HepG2 (cell line): ENCODE results near the gene COA3. TPM values are rescaled to one million over a fixed set of nuclear protein-coding genes. Genes with fewer than 3 reads are reported as not detected.

Source experiments
- IRF2 ChIP-seq: IDR thresholded peaks from 2 replicates; pipeline ENCODE4 v1.6.1; 2018; ENCODE audit warnings: missing genetic modification reagents, missing compliant biosample characterization
- ISX ChIP-seq: sonication (generic); formaldehyde crosslinking; conservative IDR thresholded peaks from 2 replicates; pipeline ENCODE4 v1.5.0; 2020; ENCODE audit warnings: missing genetic modification reagents
- JUND ChIP-seq: sonication (generic); formaldehyde crosslinking; IDR thresholded peaks from 2 replicates; pipeline ENCODE4 v1.8.0; 2022; ENCODE audit warnings: mild to moderate bottlenecking, missing genetic modification reagents
- KDM1A ChIP-seq: IDR thresholded peaks from 2 replicates; pipeline ENCODE4 v1.6.1; 2016; ENCODE audit warnings: missing compliant biosample characterization
- MZF1 ChIP-seq: sonication (generic); formaldehyde crosslinking; IDR thresholded peaks from 2 replicates; pipeline ENCODE4 v1.8.1; 2023; ENCODE audit warnings: mild to moderate bottlenecking, missing genetic modification reagents, borderline replicate concordance
- NFYB ChIP-seq: sonication (generic); formaldehyde crosslinking; IDR thresholded peaks from 2 replicates; pipeline ENCODE4 v1.4.0; 2020; ENCODE audit warnings: missing genetic modification reagents
- NKX3-1 ChIP-seq: sonication (generic); formaldehyde crosslinking; IDR thresholded peaks from 2 replicates; pipeline ENCODE4 v1.5.0; 2020; ENCODE audit warnings: missing genetic modification reagents
- SKI ChIP-seq: fragments of 450-650 bp; IDR thresholded peaks from one replicate; pipeline ENCODE4 v1.6.1; 2018; ENCODE audit warnings: mild to moderate bottlenecking; ENCODE audit not compliant: partially characterized antibody
- SNAPC2 ChIP-seq: sonication (generic); formaldehyde crosslinking; IDR thresholded peaks from 2 replicates; pipeline ENCODE4 v1.8.1; 2022; ENCODE audit warnings: mild to moderate bottlenecking, missing genetic modification reagents
- ZKSCAN8 ChIP-seq: IDR thresholded peaks from 2 replicates; pipeline ENCODE4 v1.6.1; 2016; ENCODE audit warnings: borderline replicate concordance, missing genetic modification reagents, missing compliant biosample characterization
- ZMAT3 ChIP-seq: sonication (generic); formaldehyde crosslinking; conservative IDR thresholded peaks from 2 replicates; pipeline ENCODE4 v1.7.0; 2021; ENCODE audit warnings: missing genetic modification reagents
- ZNF263 ChIP-seq: sonication (generic); formaldehyde crosslinking; IDR thresholded peaks from 2 replicates; pipeline ENCODE4 v1.4.0; 2020; ENCODE audit warnings: missing genetic modification reagents
- ZNF296 ChIP-seq: sonication (generic); formaldehyde crosslinking; conservative IDR thresholded peaks from 2 replicates; pipeline ENCODE4 v1.5.0; 2020; ENCODE audit warnings: mild to moderate bottlenecking, missing genetic modification reagents
- ZNF329 ChIP-seq: sonication (generic); formaldehyde crosslinking; IDR thresholded peaks from 2 replicates; pipeline ENCODE4 v1.9.0; 2021; ENCODE audit warnings: low read depth, mild to moderate bottlenecking, missing genetic modification reagents
- ZNF335 ChIP-seq: sonication (generic); formaldehyde crosslinking; IDR thresholded peaks from 2 replicates; pipeline ENCODE4 v1.4.0; 2020; ENCODE audit warnings: missing genetic modification reagents
- ZNF33A ChIP-seq: sonication (generic); formaldehyde crosslinking; IDR thresholded peaks from 2 replicates; pipeline ENCODE4 v1.5.1; 2020; ENCODE audit warnings: missing genetic modification reagents, mild to moderate bottlenecking, moderate library complexity, borderline replicate concordance
- ZNF572 ChIP-seq: sonication (generic); formaldehyde crosslinking; IDR thresholded peaks from 2 replicates; pipeline ENCODE4 v1.5.1; 2020; ENCODE audit warnings: mild to moderate bottlenecking, missing genetic modification reagents
- ZNF749 ChIP-seq: sonication (generic); formaldehyde crosslinking; IDR thresholded peaks from 2 replicates; pipeline ENCODE4 v1.8.0; 2022; ENCODE audit warnings: mild to moderate bottlenecking, missing genetic modification reagents, moderate library complexity, borderline replicate concordance
- ZNF776 ChIP-seq: sonication (generic); formaldehyde crosslinking; IDR thresholded peaks from 2 replicates; pipeline ENCODE4 v1.4.0; 2020; ENCODE audit warnings: mild to moderate bottlenecking, missing genetic modification reagents
- ZNF777 ChIP-seq: sonication (generic); formaldehyde crosslinking; IDR thresholded peaks from 2 replicates; pipeline ENCODE4 v1.4.0; 2020; ENCODE audit warnings: missing genetic modification reagents
- polyA plus RNA-seq, 8 experiments: library from polyadenylated mRNA; depleted of rRNA in 3 of 8; stranded (reverse) in 7 of 8; unstranded in 1 of 8; fragments of >200 nt; fragmentation: Illumina TruSeq in 4 of 8; extraction: Trizol in 4 of 8; gene quantifications; 2 replicates each; pipeline versions ENCODE4 v1.2.1 to v1.2.3, GENCODE V29; 2011 to 2016; ENCODE audit warnings: low read depth in 4 of 8, missing spikeins in 1 of 8, mixed read lengths in 1 of 8; ENCODE audit not compliant: insufficient read depth in 1 of 8
- total RNA-seq, 5 experiments: library from RNA; depleted of rRNA; stranded (reverse); fragments of >200 nt; fragmentation: Illumina TruSeq; extraction: Trizol; gene quantifications; 2 replicates each; pipeline ENCODE4 v1.2.3, GENCODE V29; 2016; ENCODE audit warnings: low read depth in 1 of 5
- TF ChIP-seq, protein P1 (sequence below): sonication (generic); formaldehyde crosslinking; IDR thresholded peaks from 2 replicates; pipeline ENCODE4 v1.4.0; 2020; ENCODE audit warnings: mild to moderate bottlenecking, missing genetic modification reagents, borderline replicate concordance
- TF ChIP-seq, protein P2 (sequence below): sonication (generic); formaldehyde crosslinking; IDR thresholded peaks from 2 replicates; pipeline ENCODE4 v1.8.0; 2022; ENCODE audit warnings: missing genetic modification reagents, mild to moderate bottlenecking, moderate library complexity, borderline replicate concordance
- TF ChIP-seq, protein P3 (sequence below): sonication (generic); formaldehyde crosslinking; conservative IDR thresholded peaks from 2 replicates; pipeline ENCODE4 v1.4.0; 2020; ENCODE audit warnings: missing genetic modification reagents
- TF ChIP-seq, protein P4 (sequence below): sonication (generic); formaldehyde crosslinking; IDR thresholded peaks from 2 replicates; pipeline ENCODE4 v1.8.0; 2022; ENCODE audit warnings: mild to moderate bottlenecking, missing genetic modification reagents, moderate library complexity

Gene COA3
- total and polyA plus RNA-seq, 2 of the 13 experiments (the other 11 are each of a cell fraction or from before 2014, with no cell fraction given), result 133 to 202 TPM

DNA sequence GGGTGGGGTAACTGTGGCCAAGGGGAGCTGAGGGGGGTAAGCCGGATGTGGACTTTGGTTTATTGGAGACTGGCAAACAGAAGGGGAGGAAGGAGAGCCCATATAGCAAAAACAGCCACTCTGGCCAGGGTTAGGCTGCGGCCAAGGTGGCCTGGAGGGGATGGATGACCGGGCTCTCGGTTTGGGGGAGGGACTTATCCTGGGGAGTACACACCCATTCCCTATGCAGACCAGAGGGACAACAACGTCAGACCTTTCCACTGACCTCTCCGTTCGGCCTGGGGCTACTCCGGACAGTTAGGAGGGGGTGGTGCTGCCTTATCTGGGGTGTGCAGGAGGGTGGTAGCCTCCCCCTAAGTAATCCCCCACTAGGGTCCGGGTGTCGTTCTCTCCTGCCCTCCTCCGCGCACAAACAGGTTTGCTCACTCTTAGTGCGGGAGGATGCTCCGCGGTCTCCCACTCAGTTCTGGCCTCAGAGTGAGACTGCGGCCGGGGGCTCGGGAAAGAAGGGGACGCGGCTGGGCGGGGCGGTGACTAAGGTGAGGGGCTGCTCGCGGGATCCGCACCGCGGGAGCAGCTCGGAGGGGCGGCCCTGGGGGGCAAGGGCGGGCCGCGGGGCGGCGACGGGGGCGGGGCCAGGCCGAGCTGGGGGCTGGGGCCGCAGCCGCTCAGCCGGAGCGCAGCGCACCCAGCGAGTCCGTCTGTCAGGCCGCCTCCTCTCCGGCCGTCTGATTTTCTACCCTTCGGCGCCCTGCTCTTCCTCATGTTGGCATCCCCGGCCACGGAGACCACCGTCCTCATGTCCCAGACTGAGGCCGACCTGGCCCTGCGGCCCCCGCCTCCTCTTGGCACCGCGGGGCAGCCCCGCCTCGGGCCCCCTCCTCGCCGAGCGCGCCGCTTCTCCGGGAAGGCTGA is 18.3 kb downstream of the COA3 start, which contains the start of gene WNK4 (continued):
- TF ChIP-seq ZNF572 (CRISPR knock-in tag) (no peak), ZNF33A (CRISPR knock-in tag) (no peak), MZF1 (no peak), ZNF749 (peak; percentile 65; the same call in 1 of the 2 replicates), ZNF335 (no peak), ISX (CRISPR knock-in tag) (no peak), ZNF296 (CRISPR knock-in tag) (0 out of 2 replicates have a peak, but pooled peaks have one; percentile 41), ZNF776 (CRISPR knock-in tag) (0 out of 2 replicates have a peak, but pooled peaks have one; percentile 37), KDM1A (CRISPR knock-in tag) (no peak; the same call in 1 of the 2 replicates), ZMAT3 (CRISPR knock-in tag) (peak; percentile 82; the same call in 1 of the 2 replicates), JUND (CRISPR knock-in tag) (peak; percentile 55; the same call in 1 of the 2 replicates), ZNF263 (peak; percentile 97), ZNF777 (CRISPR knock-in tag) (peak; percentile 89), NFYB (CRISPR knock-in tag) (no peak), ZNF329 (no peak; the same call in 1 of the 2 replicates), ZKSCAN8 (peak; percentile 42), NKX3-1 (CRISPR knock-in tag) (0 out of 2 replicates have a peak, but pooled peaks have one; percentile 65), SKI (peak; percentile 69), IRF2 (CRISPR knock-in tag) (peak; percentile 61), SNAPC2 (CRISPR knock-in tag) (peak; percentile 87; the same call in 1 of the 2 replicates)
- TF ChIP-seq, protein P1, sequence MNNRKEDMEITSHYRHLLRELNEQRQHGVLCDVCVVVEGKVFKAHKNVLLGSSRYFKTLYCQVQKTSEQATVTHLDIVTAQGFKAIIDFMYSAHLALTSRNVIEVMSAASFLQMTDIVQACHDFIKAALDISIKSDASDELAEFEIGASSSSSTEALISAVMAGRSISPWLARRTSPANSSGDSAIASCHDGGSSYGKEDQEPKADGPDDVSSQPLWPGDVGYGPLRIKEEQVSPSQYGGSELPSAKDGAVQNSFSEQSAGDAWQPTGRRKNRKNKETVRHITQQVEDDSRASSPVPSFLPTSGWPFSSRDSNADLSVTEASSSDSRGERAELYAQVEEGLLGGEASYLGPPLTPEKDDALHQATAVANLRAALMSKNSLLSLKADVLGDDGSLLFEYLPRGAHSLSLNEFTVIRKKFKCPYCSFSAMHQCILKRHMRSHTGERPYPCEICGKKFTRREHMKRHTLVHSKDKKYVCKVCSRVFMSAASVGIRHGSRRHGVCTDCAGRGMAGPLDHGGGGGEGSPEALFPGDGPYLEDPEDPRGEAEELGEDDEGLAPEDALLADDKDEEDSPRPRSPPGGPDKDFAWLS, result no peak
- TF ChIP-seq, protein P2, sequence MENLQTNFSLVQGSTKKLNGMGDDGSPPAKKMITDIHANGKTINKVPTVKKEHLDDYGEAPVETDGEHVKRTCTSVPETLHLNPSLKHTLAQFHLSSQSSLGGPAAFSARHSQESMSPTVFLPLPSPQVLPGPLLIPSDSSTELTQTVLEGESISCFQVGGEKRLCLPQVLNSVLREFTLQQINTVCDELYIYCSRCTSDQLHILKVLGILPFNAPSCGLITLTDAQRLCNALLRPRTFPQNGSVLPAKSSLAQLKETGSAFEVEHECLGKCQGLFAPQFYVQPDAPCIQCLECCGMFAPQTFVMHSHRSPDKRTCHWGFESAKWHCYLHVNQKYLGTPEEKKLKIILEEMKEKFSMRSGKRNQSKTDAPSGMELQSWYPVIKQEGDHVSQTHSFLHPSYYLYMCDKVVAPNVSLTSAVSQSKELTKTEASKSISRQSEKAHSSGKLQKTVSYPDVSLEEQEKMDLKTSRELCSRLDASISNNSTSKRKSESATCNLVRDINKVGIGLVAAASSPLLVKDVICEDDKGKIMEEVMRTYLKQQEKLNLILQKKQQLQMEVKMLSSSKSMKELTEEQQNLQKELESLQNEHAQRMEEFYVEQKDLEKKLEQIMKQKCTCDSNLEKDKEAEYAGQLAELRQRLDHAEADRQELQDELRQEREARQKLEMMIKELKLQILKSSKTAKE (CRISPR knock-in tag), result peak; percentile 91
- TF ChIP-seq, protein P3, sequence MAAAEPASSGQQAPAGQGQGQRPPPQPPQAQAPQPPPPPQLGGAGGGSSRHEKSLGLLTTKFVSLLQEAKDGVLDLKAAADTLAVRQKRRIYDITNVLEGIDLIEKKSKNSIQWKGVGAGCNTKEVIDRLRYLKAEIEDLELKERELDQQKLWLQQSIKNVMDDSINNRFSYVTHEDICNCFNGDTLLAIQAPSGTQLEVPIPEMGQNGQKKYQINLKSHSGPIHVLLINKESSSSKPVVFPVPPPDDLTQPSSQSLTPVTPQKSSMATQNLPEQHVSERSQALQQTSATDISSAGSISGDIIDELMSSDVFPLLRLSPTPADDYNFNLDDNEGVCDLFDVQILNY (CRISPR knock-in tag), result no peak; the same call in 1 of the 2 replicates
- TF ChIP-seq, protein P4, sequence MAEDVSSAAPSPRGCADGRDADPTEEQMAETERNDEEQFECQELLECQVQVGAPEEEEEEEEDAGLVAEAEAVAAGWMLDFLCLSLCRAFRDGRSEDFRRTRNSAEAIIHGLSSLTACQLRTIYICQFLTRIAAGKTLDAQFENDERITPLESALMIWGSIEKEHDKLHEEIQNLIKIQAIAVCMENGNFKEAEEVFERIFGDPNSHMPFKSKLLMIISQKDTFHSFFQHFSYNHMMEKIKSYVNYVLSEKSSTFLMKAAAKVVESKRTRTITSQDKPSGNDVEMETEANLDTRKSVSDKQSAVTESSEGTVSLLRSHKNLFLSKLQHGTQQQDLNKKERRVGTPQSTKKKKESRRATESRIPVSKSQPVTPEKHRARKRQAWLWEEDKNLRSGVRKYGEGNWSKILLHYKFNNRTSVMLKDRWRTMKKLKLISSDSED (CRISPR knock-in tag), result no peak; the same call in 1 of the 2 replicates
